ENCODE results near the gene PCDHA5.
"Not testable (repeated sequence)": the region's sequence is repeated elsewhere in the genome, so short reads cannot be mapped to it uniquely, and the experiment has no call there.

PCDHA5 gene

GRCh38 chr5:140821375-140822280 lies at the start of gene PCDHA5:
TSS of gene PCDHA5 (plus strand) at chr5:140821613.
- DNase-seq (ENCODE audit: low read depth) = no peak

- DNase-seq (ENCODE audit: low read depth) = no peak
These were observed 40.9 kb upstream of the PCDHA5 start for GRCh38 chr5:140780512-140780911.

DNA sequence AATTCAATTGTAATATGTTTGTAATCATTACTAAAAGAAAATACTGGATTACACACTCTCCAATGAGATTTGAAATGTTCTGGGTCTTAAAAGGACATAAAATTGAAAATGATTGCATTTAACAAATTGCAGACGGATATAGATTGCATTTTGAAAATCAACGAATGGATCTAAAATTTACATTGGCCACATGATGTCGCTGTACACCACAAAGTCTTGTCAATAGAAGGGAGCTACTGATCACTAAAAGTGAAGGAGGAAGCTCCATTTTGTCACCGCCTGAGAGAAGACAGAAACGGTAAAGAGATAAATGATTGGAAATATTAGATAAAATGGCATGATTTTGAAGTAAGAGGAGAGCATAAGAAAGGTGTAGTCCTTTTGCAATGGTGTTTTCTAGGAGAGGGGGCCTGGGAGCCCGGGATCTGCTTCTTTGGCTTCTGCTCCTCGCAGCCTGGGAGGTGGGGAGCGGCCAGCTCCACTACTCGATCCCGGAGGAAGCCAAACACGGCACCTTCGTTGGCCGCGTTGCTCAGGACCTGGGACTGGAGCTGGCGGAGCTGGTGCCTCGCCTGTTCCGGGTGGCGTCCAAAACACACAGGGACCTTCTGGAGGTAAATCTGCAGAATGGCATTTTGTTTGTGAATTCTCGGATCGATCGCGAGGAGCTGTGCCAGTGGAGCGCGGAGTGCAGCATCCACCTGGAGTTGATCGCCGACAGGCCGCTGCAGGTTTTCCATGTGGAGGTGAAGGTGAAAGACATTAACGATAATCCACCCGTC lies 35.3 kb upstream of the PCDHA5 start, which contains the start of gene PCDHA1:
PCDHA1 (plus strand) TSS at position 236 of the 782 bp plus-strand sequence.
- DNase-seq (ENCODE audit: low read depth) = no peak

DNA sequence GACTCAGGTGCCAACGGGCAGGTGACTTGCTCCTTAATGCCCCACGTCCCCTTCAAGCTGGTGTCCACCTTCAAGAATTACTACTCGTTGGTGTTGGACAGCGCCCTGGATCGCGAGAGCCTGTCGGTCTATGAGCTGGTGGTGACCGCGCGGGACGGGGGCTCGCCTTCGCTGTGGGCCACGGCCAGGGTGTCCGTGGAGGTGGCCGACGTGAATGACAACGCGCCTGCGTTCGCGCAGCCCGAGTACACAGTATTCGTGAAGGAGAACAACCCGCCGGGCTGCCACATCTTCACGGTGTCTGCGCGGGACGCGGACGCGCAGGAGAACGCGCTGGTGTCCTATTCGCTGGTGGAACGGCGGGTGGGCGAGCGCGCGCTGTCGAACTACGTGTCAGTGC lies 34.0 kb upstream of the PCDHA5 start:
- not testable (repeated sequence) for DNase-seq (ENCODE audit: low read depth)

GRCh38 chr5:140787849-140788504 lies 33.4 kb upstream of the PCDHA5 start:
- not testable (repeated sequence) for DNase-seq (ENCODE audit: low read depth)

GRCh38 chr5:140791089-140791488 lies 30.3 kb upstream of the PCDHA5 start:
- no peak for DNase-seq (ENCODE audit: low read depth)

DNA sequence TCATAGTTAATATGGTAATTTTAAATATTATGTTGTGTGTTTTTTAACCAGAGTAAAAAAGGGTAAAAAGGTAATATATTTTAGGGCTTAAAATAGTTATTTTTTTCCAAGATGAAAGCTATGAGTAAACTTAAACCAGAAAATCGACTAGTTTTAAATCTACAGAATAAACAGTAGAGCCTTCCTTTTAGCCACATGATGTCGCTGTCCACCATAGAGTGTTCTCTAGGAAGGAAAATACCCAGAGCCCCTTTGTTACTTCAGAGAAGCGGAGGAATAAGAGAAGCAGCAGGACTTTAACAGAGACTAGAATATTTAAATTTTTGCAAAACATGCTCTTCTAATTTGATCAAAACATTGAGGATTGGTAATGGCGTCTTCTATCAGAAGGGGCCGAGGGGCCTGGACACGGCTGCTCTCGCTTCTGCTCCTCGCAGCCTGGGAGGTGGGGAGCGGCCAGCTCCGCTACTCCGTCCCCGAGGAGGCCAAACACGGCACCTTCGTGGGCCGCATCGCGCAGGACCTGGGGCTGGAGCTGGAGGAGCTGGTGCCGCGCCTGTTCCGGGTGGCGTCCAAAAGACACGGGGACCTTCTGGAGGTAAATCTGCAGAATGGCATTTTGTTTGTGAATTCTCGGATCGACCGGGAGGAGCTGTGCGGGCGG lies 26.7 kb upstream of the PCDHA5 start, which contains the start of gene PCDHA2:
PCDHA2 (plus strand) TSS at position 258 of the 664 bp plus-strand sequence.
- DNase-seq (ENCODE audit: low read depth) = no peak

DNA sequence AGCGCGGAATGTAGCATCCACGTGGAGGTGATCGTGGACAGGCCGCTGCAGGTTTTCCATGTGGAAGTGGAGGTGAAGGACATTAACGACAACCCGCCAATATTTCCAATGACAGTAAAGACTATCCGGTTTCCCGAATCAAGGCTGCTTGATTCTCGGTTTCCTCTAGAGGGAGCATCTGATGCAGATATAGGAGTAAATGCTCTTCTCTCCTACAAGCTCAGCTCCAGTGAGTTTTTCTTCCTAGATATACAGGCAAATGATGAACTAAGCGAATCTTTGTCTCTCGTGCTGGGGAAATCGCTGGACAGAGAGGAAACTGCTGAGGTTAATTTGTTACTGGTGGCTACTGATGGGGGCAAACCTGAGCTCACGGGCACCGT lies 26.2 kb upstream of the PCDHA5 start:
- DNase-seq (ENCODE audit: low read depth) = no peak

- not testable (repeated sequence) for DNase-seq (ENCODE audit: low read depth)
These were observed 25.2 kb upstream of the PCDHA5 start for GRCh38 chr5:140796072-140796717.

GRCh38 chr5:140796718-140797095 lies 24.7 kb upstream of the PCDHA5 start:
- DNase-seq (ENCODE audit: low read depth) = no peak

DNA sequence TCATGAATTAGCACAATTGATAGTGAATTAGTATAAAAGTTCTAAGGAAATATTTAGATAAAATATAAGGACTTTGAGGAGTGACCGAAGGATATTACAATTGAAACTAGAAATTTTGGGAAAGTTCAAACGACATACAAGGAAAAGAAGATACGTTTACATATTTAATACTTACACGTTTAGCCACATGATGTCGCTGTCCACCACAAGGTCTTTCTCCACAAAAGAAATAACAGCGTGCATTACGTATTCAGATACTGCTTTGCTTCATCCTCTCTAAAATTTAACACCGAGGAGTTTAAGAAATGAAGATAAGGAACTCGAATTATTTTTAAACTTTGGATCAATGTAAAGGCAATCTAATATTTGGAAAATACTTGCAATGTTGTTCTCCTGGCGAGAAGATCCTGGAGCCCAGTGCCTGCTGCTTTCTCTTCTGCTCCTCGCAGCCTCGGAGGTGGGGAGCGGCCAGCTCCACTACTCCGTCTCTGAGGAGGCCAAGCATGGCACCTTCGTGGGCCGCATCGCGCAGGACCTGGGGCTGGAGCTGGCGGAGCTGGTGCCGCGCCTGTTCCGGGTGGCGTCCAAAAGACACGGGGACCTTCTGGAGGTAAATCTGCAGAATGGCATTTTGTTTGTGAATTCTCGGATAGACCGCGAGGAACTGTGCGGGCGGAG lies 20.5 kb upstream of the PCDHA5 start, which contains the start of gene PCDHA3:
PCDHA3 (plus strand) TSS at position 242 of the 678 bp plus-strand sequence.
- DNase-seq (ENCODE audit: low read depth) = no peak

GRCh38 chr5:140801494-140801841 lies 19.9 kb upstream of the PCDHA5 start:
- DNase-seq (ENCODE audit: low read depth) = no peak

- not testable (repeated sequence) for DNase-seq (ENCODE audit: low read depth)
These were observed 19.0 kb upstream of the PCDHA5 start for GRCh38 chr5:140802381-140802780.

DNA sequence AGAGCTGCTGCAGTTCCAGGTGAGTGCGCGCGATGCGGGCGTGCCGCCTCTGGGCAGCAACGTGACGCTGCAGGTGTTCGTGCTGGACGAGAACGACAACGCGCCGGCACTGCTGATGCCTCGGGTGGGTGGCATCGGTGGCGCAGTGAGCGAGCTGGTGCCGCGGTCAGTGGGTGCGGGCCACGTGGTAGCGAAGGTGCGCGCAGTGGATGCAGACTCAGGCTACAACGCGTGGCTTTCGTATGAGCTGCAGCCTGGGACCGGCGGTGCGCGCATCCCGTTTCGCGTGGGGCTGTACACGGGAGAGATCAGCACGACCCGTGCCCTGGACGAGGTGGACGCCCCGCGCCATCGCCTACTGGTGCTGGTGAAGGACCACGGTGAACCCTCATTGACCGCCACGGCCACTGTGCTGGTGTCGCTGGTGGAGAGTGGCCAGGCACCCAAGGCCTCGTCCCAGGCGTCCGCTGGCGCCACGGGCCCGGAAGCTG lies 18.6 kb upstream of the PCDHA5 start:
- DNase-seq (ENCODE audit: low read depth) = no peak

GRCh38 chr5:140806834-140807775 lies 14.3 kb upstream of the PCDHA5 start, which contains the start of gene PCDHA4:
TSS of gene PCDHA4 (plus strand) at chr5:140807068.
- DNase-seq (ENCODE audit: low read depth) = no peak

GRCh38 chr5:140808241-140808888 lies 13.0 kb upstream of the PCDHA5 start:
- DNase-seq (ENCODE audit: low read depth) = not testable (repeated sequence)

DNA sequence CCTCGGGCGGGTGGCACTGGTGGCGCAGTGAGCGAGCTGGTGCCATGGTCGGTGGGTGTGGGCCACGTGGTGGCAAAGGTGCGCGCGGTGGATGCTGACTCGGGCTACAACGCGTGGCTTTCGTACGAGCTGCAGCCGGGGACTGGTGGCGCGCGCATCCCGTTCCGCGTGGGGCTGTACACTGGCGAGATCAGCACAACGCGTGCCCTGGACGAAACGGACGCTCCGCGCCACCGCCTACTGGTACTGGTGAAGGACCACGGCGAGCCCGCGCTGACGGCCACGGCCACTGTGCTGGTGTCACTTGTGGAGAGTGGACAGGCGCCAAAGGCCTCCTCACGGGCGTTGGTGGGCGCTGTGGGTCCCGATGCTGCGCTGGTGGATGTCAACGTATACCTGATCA lies 12.5 kb upstream of the PCDHA5 start:
- DNase-seq (ENCODE audit: low read depth) = no peak

DNA sequence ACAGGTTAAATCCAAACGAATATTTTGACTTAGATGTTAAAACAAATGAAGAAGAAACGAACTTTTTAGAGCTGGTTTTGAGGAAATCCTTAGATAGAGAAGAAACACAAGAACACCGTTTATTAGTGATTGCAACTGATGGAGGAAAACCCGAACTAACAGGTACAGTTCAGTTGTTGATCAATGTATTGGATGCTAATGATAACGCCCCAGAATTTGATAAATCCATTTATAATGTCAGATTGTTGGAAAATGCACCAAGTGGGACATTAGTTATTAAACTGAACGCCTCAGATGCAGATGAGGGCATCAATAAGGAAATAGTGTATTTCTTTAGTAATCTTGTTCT lies 842 bp downstream of the PCDHA5 start:
- DNase-seq (ENCODE audit: low read depth) = no peak

- DNase-seq (ENCODE audit: low read depth) = not testable (repeated sequence)
These were observed 1.6 kb downstream of the PCDHA5 start for GRCh38 chr5:140822969-140823368.

All from stimulated activated CD8-positive, alpha-beta memory T cell treated with anti-CD3 and anti-CD28 coated beads, Interleukin-7, amount 100 ng/mL, for 24 hours (primary cell).